K562 (cell line): Measurements from ENCODE around the gene LLGL2. TPM values are rescaled to one million over a fixed set of nuclear protein-coding genes. Genes with fewer than 3 reads are reported as not detected.

Source experiments
- ATAC-seq: fragments of 200-7000 bp; cut with Tn5 transposase; 3 replicates; pipeline ENCODE4 v1.9.1; 2020; ENCODE audit warnings: moderate library complexity
- BruUV-seq: library from RNA; stranded (reverse); fragments of 400-500 nt; replicated peaks from 2 replicates; lab custom pipeline; 2021; lab: Mats Ljungman, UMichigan
- CTCF ChIA-PET: fragments of 300-600 bp; formaldehyde crosslinking; extraction: SDS; loops from one replicate; lab custom pipeline; 2021; ENCODE audit warnings: low intra/inter-chr PET ratio; lab: Yijun Ruan, JAX
- POLR2A ChIA-PET: fragments of 300-600, 350-650 bp; sonication (Branson Sonifier 250); formaldehyde crosslinking; extraction: SDS; loops from one replicate; lab custom pipeline; 2021; ENCODE audit warnings: antibody characterized with exemption, inconsistent platforms; lab: Yijun Ruan, JAX
- DNase-seq, 4 experiments: peaks; one replicate each; pipeline versions ENCODE4 v3.0.0 to v3.0.0-alpha.2; 2011 to 2018; ENCODE audit warnings: low spot score in 3 of 4, mixed read lengths in 3 of 4; ENCODE audit errors: extremely low read depth in 1 of 4
- FAIRE-seq: peaks from 2 replicates; lab custom pipeline; 2011; peaks lifted over from hg19 to GRCh38; lab: Jason Lieb, UNC
- H2AFZ ChIP-seq: 2 replicates; pipeline ENCODE4 v1.6.0; 2011; ENCODE audit warnings: low read depth, low read length, control low read depth, inconsistent platforms
- H3K27ac ChIP-seq: fragments of 200-600 bp; 3 replicates; pipeline ENCODE4 v1.8.0; 2011; ENCODE audit warnings: low read depth, mild to moderate bottlenecking, control low read depth, inconsistent platforms, low read length, moderate library complexity, mixed read lengths; ENCODE audit errors: extremely low read depth
- H3K27me3 ChIP-seq, 2 experiments: fragments of 300-600 bp in 1 of 2; 2 replicates in 1 of 2; 3 replicates in 1 of 2; pipeline versions ENCODE4 v1.6.0 to v1.8.0; 2011; ENCODE audit warnings: inconsistent platforms in 2 of 2, low read length in 2 of 2, mild to moderate bottlenecking in 1 of 2, mixed read lengths in 1 of 2, moderate library complexity in 1 of 2; ENCODE audit not compliant: control insufficient read depth in 2 of 2, insufficient read depth in 2 of 2
- H3K36me3 ChIP-seq: fragments of 300-600 bp; 3 replicates; pipeline ENCODE4 v1.8.0; 2011; ENCODE audit warnings: mild to moderate bottlenecking, low read length, inconsistent platforms; ENCODE audit not compliant: control insufficient read depth, insufficient read depth
- H3K4me1 ChIP-seq, 2 experiments: fragments of 200-600 bp in 1 of 2; replicated peaks in 1 of 2; 2 replicates in 1 of 2; 3 replicates in 1 of 2; pipeline versions ENCODE4 v1.5.1 to v1.8.0; 2011; ENCODE audit warnings: inconsistent platforms in 2 of 2, low read length in 2 of 2, mild to moderate bottlenecking in 1 of 2, mixed read lengths in 1 of 2, moderate library complexity in 1 of 2; ENCODE audit not compliant: control insufficient read depth in 2 of 2, insufficient read depth in 2 of 2
- H3K4me2 ChIP-seq: 2 replicates; pipeline ENCODE4 v1.6.1; 2011; ENCODE audit warnings: low read length, control low read depth, inconsistent platforms, mixed read lengths; ENCODE audit not compliant: insufficient read depth
- H3K4me3 ChIP-seq: fragments of 200-600 bp; sonication (generic), shearing (Covaris generic); 2 replicates; pipeline ENCODE4 v1.5.1; 2016; ENCODE audit warnings: control low read depth, inconsistent platforms
- H3K79me2 ChIP-seq: fragments of 200-600 bp; 3 replicates; pipeline ENCODE4 v1.8.0; 2011; ENCODE audit warnings: low read length, inconsistent platforms; ENCODE audit not compliant: control insufficient read depth, insufficient read depth
- H3K9ac ChIP-seq, 2 experiments: 2 replicates each; pipeline versions ENCODE4 v1.6.0 to v1.6.1; 2011; ENCODE audit warnings: low read depth in 2 of 2, low read length in 2 of 2, control low read depth in 1 of 2, inconsistent platforms in 1 of 2, mild to moderate bottlenecking in 1 of 2, mixed read lengths in 1 of 2; ENCODE audit not compliant: insufficient read depth in 1 of 2
- H3K9me1 ChIP-seq: one replicate; pipeline ENCODE4 v1.6.0; 2011; ENCODE audit warnings: inconsistent platforms, mild to moderate bottlenecking, low read length, moderate library complexity; ENCODE audit not compliant: control insufficient read depth, insufficient read depth
- H3K9me3 ChIP-seq: replicated peaks from 2 replicates; pipeline ENCODE4 v1.5.1; 2011; ENCODE audit warnings: low read depth, low read length, inconsistent platforms; ENCODE audit not compliant: control insufficient read depth, insufficient read depth
- H4K20me1 ChIP-seq: replicated peaks from 2 replicates; pipeline ENCODE4 v1.6.1; 2011; ENCODE audit warnings: low read length, inconsistent platforms, mixed read lengths; ENCODE audit not compliant: control insufficient read depth, insufficient read depth
- BRD9 ChIP-seq: fragments of 450-650 bp; IDR thresholded peaks from 2 replicates; pipeline ENCODE4 v1.6.1; 2018; ENCODE audit warnings: low read depth; ENCODE audit not compliant: partially characterized antibody
- CEBPG ChIP-seq, 3 experiments: fragments of 200-800 bp in 1 of 3; sonication (Bioruptor generic) in 1 of 3; sonication (generic) in 1 of 3; formaldehyde crosslinking in 1 of 3; IDR thresholded peaks in 2 of 3; conservative IDR thresholded peaks in 1 of 3; 2 replicates each; pipeline versions ENCODE4 v1.6.1 to v1.8.0; 2016 to 2022; ENCODE audit warnings: missing compliant biosample characterization in 2 of 3, missing genetic modification characterization in 2 of 3, mild to moderate bottlenecking in 1 of 3, missing genetic modification reagents in 1 of 3
- KAT7 ChIP-seq: sonication (generic); formaldehyde crosslinking; IDR thresholded peaks from 2 replicates; pipeline ENCODE4 v1.8.0; 2022; ENCODE audit warnings: missing genetic modification reagents, mild to moderate bottlenecking, borderline replicate concordance
- MCM2 ChIP-seq: fragments of 450-650 bp; IDR thresholded peaks from 2 replicates; pipeline ENCODE4 v1.6.1; 2017; ENCODE audit warnings: low read depth, mild to moderate bottlenecking
- MNT ChIP-seq, 2 experiments: fragments of 450-650 bp; conservative IDR thresholded peaks; 2 replicates each; pipeline ENCODE4 v1.6.1; 2017; ENCODE audit warnings: mild to moderate bottlenecking in 2 of 2, moderate library complexity in 2 of 2
- MTF1 ChIP-seq: fragments of 250-450 bp; sonication (Bioruptor Pico); IDR thresholded peaks from 2 replicates; pipeline ENCODE4 v1.9.0; 2021; ENCODE audit warnings: moderate library complexity, mild to moderate bottlenecking, inconsistent platforms, borderline replicate concordance
- PKNOX1 ChIP-seq: fragments of 450-650 bp; IDR thresholded peaks from 2 replicates; pipeline ENCODE4 v1.6.1; 2016
- SMAD4 ChIP-seq: fragments of 250-450 bp; sonication (Bioruptor Pico); conservative IDR thresholded peaks from 2 replicates; pipeline ENCODE4 v1.8.0; 2021; ENCODE audit warnings: inconsistent platforms, mild to moderate bottlenecking, moderate library complexity
- SP2 ChIP-seq: IDR thresholded peaks from 2 replicates; pipeline ENCODE4 v1.6.1; 2011; ENCODE audit warnings: mild to moderate bottlenecking, low read depth, low read length, moderate library complexity; ENCODE audit not compliant: poor library complexity, severe bottlenecking; ENCODE audit errors: extremely low read depth
- TEAD4 ChIP-seq, 2 experiments: sonication (generic) in 1 of 2; formaldehyde crosslinking in 1 of 2; IDR thresholded peaks; 2 replicates each; pipeline versions ENCODE4 v1.6.1 to v1.8.0; 2012 to 2022; ENCODE audit warnings: borderline replicate concordance in 1 of 2, inconsistent platforms in 1 of 2, low read length in 1 of 2, mild to moderate bottlenecking in 1 of 2, missing genetic modification reagents in 1 of 2
- WHSC1 ChIP-seq: IDR thresholded peaks from one replicate; pipeline ENCODE4 v1.6.1; 2012; ENCODE audit warnings: low read length, control low read depth, inconsistent platforms
- YY1 ChIP-seq, 3 experiments: IDR thresholded peaks; 2 replicates each; pipeline ENCODE4 v1.6.1; 2011; ENCODE audit warnings: low read length in 2 of 3, mild to moderate bottlenecking in 2 of 3, moderate library complexity in 2 of 3, borderline replicate concordance in 1 of 3, control low read depth in 1 of 3, low read depth in 1 of 3; ENCODE audit not compliant: insufficient read depth in 3 of 3, insufficient replicate concordance in 2 of 3, control insufficient read depth in 1 of 3, insufficient read length in 1 of 3; ENCODE audit errors: extremely low read depth in 1 of 3
- ZNF121 ChIP-seq: sonication (generic); formaldehyde crosslinking; conservative IDR thresholded peaks from 2 replicates; pipeline ENCODE4 v1.8.0; 2022; ENCODE audit warnings: missing genetic modification reagents
- ZNF263 ChIP-seq: sonication (generic); formaldehyde crosslinking; IDR thresholded peaks from 2 replicates; pipeline ENCODE4 v1.8.0; 2022; ENCODE audit warnings: mild to moderate bottlenecking, missing genetic modification reagents, borderline replicate concordance
- ZNF398 ChIP-seq: fragments of 250-450 bp; sonication (Bioruptor Pico); IDR thresholded peaks from 2 replicates; pipeline ENCODE4 v1.8.0; 2021; ENCODE audit warnings: moderate library complexity, mild to moderate bottlenecking, inconsistent platforms
- WGBS: fragments of 100-300 bp; shearing (Covaris generic); methylation state at CpG from one replicate; pipeline ENCODE4 v1.1.6; 2016; ENCODE audit warnings: low coverage, mixed read lengths; ENCODE audit not compliant: insufficient coverage; ENCODE audit errors: missing lambda C conversion rate; 5-methylcytosine and 5-hydroxymethylcytosine counted together
- in situ Hi-C: fragments of 300-500 bp; cut with MboI; formaldehyde crosslinking; loops from 4 replicates; pipeline ENCODE4 v1.15.0; 2018; ENCODE audit warnings: inconsistent platforms, mixed read lengths
- intact Hi-C: fragments of 100-400 bp; cut with micrococcal nuclease; formaldehyde crosslinking; loops from 2 replicates; pipeline ENCODE4 v1.14.2; 2022
- polyA plus RNA-seq, 8 experiments: library from polyadenylated mRNA; depleted of rRNA in 4 of 8; stranded (reverse) in 5 of 8; unstranded in 3 of 8; fragments of >200 nt; fragmentation: Nextera tagmentation in 2 of 8; fragmentation: Illumina TruSeq in 1 of 8; extraction: Ambion mirVana in 2 of 8; extraction: Trizol in 1 of 8; gene quantifications; 2 replicates each; pipeline versions ENCODE4 v1.2.1 to v1.2.3, GENCODE V29; 2011 to 2014; ENCODE audit warnings: inconsistent platforms in 1 of 8, missing spikeins in 1 of 8
- total RNA-seq, 7 experiments: library from RNA; depleted of rRNA in 6 of 7; stranded (reverse); fragments of >200 nt in 6 of 7; fragmentation: Illumina TruSeq in 2 of 7; extraction: Trizol in 2 of 7; gene quantifications; 2 replicates each; pipeline versions ENCODE4 v1.2.1 to v1.2.3, GENCODE V29; 2011 to 2021; ENCODE audit warnings: low replicate concordance in 1 of 7

The LLGL2 gene
- total and polyA plus RNA-seq, 9 of the 15 experiments (the other 6 are each of a cell fraction or from before 2014, with no cell fraction given): 0.32 to 24.4 (median 10.2) TPM

GRCh38 chr17:75603123-75603522 lies 77.6 kb downstream of the LLGL2 start:
- peaks cover 4% of the 10 kb centered on the region; the same call in 1 of the 2 replicates for H4K20me1 ChIP-seq
- intact Hi-C loops (loop anchor here (5.0 kb wide), 1 partner anchor 144 kb away; no protein-coding TSS in a partner anchor), in situ Hi-C loops (no loop called here)
- H3K9me1 ChIP-seq: no peaks in the 10 kb centered on the region
- 24% methylated on average over 9 of the region's 9 CpGs for WGBS
- no peak for DNase-seq
- no peak for ATAC-seq
- H3K9ac ChIP-seq: peak overlapping the region in 1 of 2 experiments; percentile 52; a peak in 2 of 4 replicates
- BruUV-seq: no TSS peak
- H3K4me3 ChIP-seq: no peak overlapping the region
- FAIRE-seq: no peak
- no peak overlapping the region for H2AFZ ChIP-seq
- peaks cover 3 to 22% of the 10 kb centered on the region in 2 experiments; a peak in 3 of 5 replicates for H3K4me1 ChIP-seq
- POLR2A ChIA-PET: interaction anchor here (0.6 to 1.5 kb wide), 3 partner anchors 8 to 171 kb away, joined by 3 to 8 read pairs (median 4); no protein-coding TSS in a partner anchor
- H3K79me2 ChIP-seq: no peaks in the 10 kb centered on the region
- no peak overlapping the region for H3K4me2 ChIP-seq
- CTCF ChIA-PET: no interaction called here
- H3K36me3 ChIP-seq: no peaks in the 10 kb centered on the region
- no peaks in the 10 kb centered on the region for H3K9me3 ChIP-seq
- peaks cover 0 to 7% of the 10 kb centered on the region in 2 experiments; a peak in 3 of 5 replicates for H3K27me3 ChIP-seq
- H3K27ac ChIP-seq: no peak overlapping the region
- TF ChIP-seq KAT7 (no peak), YY1 (IDR thresholded peaks at IDR 0.05; ENCODE audit: borderline replicate concordance in 1 of 3, control insufficient read depth in 1 of 3, extremely low read depth in 1 of 3, insufficient read depth in 3 of 3, insufficient read length in 1 of 3, insufficient replicate concordance in 2 of 3, low read depth in 1 of 3, low read length in 2 of 3) (no peak), MTF1 (CRISPR knock-in tag) (no peak), TEAD4 (IDR thresholded peaks at IDR 0.05; ENCODE audit: low read length) (no peak), TEAD4 (CRISPR knock-in tag; IDR thresholded peaks at IDR 0.05; ENCODE audit: borderline replicate concordance) (no peak), ZNF398 (no peak), ZNF121 (no peak), BRD9 (no peak), CEBPG (CRISPR knock-in tag; IDR thresholded peaks at IDR 0.05) (no peak), CEBPG (tag; conservative IDR thresholded peaks at IDR 0.05 in 1 of 2, IDR thresholded peaks at IDR 0.05 in 1 of 2) (no peak), MCM2 (no peak), SP2 (no peak), MNT (conservative IDR thresholded peaks at IDR 0.05) (no peak), SMAD4 (no peak), WHSC1 (no peak), ZNF263 (CRISPR knock-in tag) (no peak), PKNOX1 (no peak)
